Measurements from ENCODE around the gene PPM1A.

Gene PPM1A

GRCh38 chr14:60248697-60249318, at the start of gene PPM1A:
PPM1A (plus strand) TSS chr14:60249221; CDS start chr14:60282704, 33,483 bp downstream.
- TF ChIP-seq CTCF (IDR thresholded peaks at IDR 0.05), result no peak

- TF ChIP-seq CTCF (IDR thresholded peaks at IDR 0.05), result no peak
These were observed 49.7 kb upstream of the PPM1A start for GRCh38 chr14:60199321-60199720.

- TF ChIP-seq CTCF (IDR thresholded peaks at IDR 0.05), result no peak
These were observed 44.7 kb upstream of the PPM1A start for GRCh38 chr14:60204104-60204842.

GRCh38 chr14:60204843-60205774, 43.9 kb upstream of the PPM1A start:
- TF ChIP-seq CTCF (IDR thresholded peaks at IDR 0.05), result no peak

- no peak for TF ChIP-seq CTCF (IDR thresholded peaks at IDR 0.05)
These were observed 42.8 kb upstream of the PPM1A start for GRCh38 chr14:60206249-60206670.

- TF ChIP-seq CTCF (IDR thresholded peaks at IDR 0.05), result no peak
These were observed 42.0 kb upstream of the PPM1A start for GRCh38 chr14:60206837-60207533.

GRCh38 chr14:60210703-60211102, 38.3 kb upstream of the PPM1A start:
- no peak for TF ChIP-seq CTCF (IDR thresholded peaks at IDR 0.05)
